ENCODE data around the gene SPIN4.
"Not testable (repeated sequence)": the region's sequence is repeated elsewhere in the genome, so short reads cannot be mapped to it uniquely, and the experiment has no call there.

SPIN4 gene

GRCh38 chrX:63350941-63351616, at the start of gene SPIN4:
Gene SPIN4 (minus strand): TSS chrX:63351332. CDS start chrX:63350819, 513 bp downstream.
- peak; percentile 84 for DNase-seq

DNA sequence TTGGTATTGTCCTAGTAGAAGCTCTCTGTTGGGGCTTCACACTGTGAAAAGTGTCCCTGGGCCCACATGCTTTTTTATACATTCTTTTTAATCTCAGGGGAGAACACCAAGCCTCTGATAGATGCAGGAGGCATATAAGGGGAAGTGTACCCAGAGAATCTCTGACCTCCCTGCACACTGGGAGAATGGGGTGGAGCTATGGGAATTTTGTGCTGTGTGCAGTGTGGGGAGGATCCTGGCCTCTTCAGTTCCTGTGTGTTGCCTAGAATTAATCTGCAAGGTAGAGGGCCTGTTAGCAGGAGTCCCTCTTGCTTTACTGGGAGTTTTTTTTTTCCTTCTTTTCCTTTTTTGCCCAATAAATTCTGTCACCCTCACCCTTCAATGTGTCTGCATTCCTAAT, 49.2 kb upstream of the SPIN4 start:
- DNase-seq, result no peak

- no peak for DNase-seq
Observed at GRCh38 chrX:63394872-63395271, 43.7 kb upstream of the SPIN4 start.

- not testable (repeated sequence) for DNase-seq
Observed at GRCh38 chrX:63393094-63393493, 42.0 kb upstream of the SPIN4 start.

GRCh38 chrX:63387411-63387810, 36.3 kb upstream of the SPIN4 start:
- DNase-seq, result no peak

GRCh38 chrX:63384263-63384662, 33.1 kb upstream of the SPIN4 start:
- DNase-seq, result not testable (repeated sequence)

DNA sequence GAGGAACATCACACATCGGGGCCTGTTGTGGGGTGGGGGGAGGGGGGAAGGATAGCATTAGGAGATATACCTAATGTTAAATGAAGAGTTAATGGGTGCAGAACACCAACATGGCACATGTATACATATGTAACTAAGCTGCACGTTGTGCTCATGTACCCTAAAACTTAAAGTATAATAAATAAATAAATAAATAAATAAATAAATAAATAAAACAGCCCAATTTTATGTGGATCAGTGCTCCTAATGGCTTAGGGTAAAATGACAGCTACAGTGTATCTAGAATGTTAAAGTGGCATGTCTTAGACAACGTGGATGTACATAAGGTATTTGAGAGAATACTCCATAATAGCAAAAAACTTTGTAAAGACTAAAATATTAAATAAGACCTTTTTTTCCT, 21.9 kb upstream of the SPIN4 start:
- DNase-seq, result not testable (repeated sequence)

DNA sequence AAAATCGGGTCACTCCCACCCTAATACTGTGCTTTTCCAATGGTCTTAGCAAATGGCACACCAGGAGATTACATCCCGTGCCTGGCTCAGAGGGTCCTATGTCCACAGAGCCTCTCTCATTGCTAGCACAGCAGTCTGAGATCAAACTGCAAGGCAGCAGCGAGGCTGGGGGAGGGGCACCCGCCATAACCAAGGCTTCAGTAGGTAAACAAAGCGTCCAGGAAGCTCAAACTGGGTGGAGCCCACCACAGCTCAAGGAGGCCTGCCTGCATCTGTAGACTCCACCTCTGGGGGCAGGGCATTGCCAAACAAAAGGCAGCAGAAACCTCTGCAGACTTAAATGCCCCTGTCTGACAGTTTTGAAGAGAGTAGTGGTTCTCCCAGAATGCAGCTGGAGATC, 16.6 kb upstream of the SPIN4 start:
- DNase-seq, result not testable (repeated sequence)

- no peak for DNase-seq
Observed at GRCh38 chrX:63363788-63364187, 12.7 kb upstream of the SPIN4 start.

- DNase-seq, result no peak
Observed at GRCh38 chrX:63361494-63361893, 10.4 kb upstream of the SPIN4 start.

- DNase-seq, result no peak
Observed at GRCh38 chrX:63354484-63354883, 3.4 kb upstream of the SPIN4 start.

DNA sequence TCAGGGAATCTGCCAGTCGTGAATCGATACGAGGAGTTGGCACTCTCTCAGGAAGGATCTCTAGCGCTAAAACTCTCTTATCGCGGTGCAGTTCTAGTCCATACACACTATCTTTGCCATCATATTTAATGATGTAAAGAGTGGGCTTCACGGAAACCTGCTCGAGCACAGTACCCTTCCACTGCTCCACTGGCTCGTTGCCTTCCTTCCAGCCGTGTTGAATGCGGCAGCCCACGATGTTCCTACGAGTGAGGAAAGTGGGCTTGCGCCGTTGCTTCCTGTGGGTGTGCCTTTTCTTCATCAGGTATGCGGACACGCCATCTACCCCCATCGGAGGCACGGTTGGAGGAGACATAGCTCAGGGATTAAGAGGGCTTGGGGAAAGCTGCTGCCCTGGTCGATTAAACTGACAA, 661 bp downstream of the SPIN4 start:
- peak; percentile 32 for DNase-seq

DNA sequence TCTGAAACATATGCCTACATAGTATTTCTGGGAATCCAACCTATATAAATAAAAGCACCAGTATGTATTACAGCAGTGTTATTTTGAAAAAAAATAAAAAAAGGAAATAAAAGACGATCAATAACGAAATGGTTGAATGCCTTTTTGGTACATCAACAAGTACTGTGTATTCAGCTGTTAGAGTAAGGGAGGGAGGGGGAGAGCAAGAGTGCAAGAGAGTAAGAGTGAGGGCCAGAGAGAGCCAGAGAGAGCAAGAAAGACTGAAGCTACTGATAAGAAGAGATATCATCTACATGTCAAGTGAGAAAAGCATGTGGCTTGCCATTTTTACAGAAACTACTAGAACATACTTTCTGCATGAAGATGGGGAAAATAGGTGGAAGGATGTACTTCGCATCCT, 1.8 kb downstream of the SPIN4 start:
- no peak for DNase-seq

GRCh38 chrX:63330681-63331080, 20.5 kb downstream of the SPIN4 start:
- no peak for DNase-seq

GRCh38 chrX:63327788-63328187, 23.3 kb downstream of the SPIN4 start:
- no peak for DNase-seq

DNA sequence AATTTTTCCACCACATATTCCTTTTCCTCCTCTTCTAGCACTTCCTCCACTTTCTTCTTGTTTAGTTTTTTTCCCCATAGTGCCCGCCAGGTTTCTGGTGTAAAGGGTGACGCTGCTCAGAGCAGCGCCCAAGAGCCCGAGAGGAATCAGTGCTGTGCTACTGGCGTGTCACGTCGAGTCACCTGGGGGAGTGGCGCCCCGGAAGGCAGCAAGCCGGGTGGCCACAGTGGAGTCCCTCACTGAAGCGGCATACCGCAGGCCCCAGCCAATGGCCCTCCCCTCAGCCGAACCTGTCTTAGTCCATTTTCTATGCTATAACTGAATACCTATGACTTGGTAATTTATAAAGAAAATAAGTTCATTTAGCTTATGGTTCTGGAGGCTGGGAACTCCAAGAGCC, 51.5 kb downstream of the SPIN4 start:
- DNase-seq, result no peak
